GM23248 (cell line): ENCODE measurements around the gene PDE6H.

Source experiments
- EZH2 ChIP-seq: fragments of 200-600 bp; sonication (generic); IDR thresholded peaks from 2 replicates; pipeline ENCODE4 v1.6.1; 2018; ENCODE audit warnings: antibody characterized with exemption, mild to moderate bottlenecking; ENCODE audit not compliant: insufficient read depth, poor library complexity, severe bottlenecking
- EZH2phosphoT487 ChIP-seq: fragments of 200-600 bp; sonication (generic); IDR thresholded peaks from 2 replicates; pipeline ENCODE4 v1.6.1; 2018; ENCODE audit warnings: antibody characterized with exemption, moderate library complexity, mild to moderate bottlenecking, low read depth; ENCODE audit not compliant: insufficient read depth

GRCh38 chr12:15015121-15015520, 42.3 kb downstream of the PDE6H start:
- no peak for TF ChIP-seq EZH2phosphoT487
- TF ChIP-seq EZH2 = no peak
